ENCODE measurements around the gene RFNG. TPM values are rescaled to one million over a fixed set of nuclear protein-coding genes. Genes with fewer than 3 reads are reported as not detected.

RFNG gene
- total and polyA plus RNA-seq, 2 of the 13 experiments (the other 11 are each of a cell fraction or from before 2014, with no cell fraction given), result 61.4 to 64.0 TPM

GRCh38 chr17:82077617-82078358, 26.2 kb upstream of the RFNG start (continued):
- no peak for TF ChIP-seq KAT7 (CRISPR knock-in tag; IDR thresholded peaks at IDR 0.05; ENCODE audit: borderline replicate concordance)
- TF ChIP-seq ZNF460 (CRISPR knock-in tag; IDR thresholded peaks at IDR 0.05; ENCODE audit: borderline replicate concordance), result no peak
- no peak for TF ChIP-seq ETV5 (CRISPR knock-in tag; IDR thresholded peaks at IDR 0.05; ENCODE audit: borderline replicate concordance)
- no peak for TF ChIP-seq ZBTB14 (CRISPR knock-in tag; IDR thresholded peaks at IDR 0.05)
- TF ChIP-seq ZNF670 (CRISPR knock-in tag; IDR thresholded peaks at IDR 0.05; ENCODE audit: borderline replicate concordance), result no peak
- no peak for TF ChIP-seq FOXM1 (CRISPR knock-in tag; IDR thresholded peaks at IDR 0.05)
- 0 out of 2 replicates have a peak, but pooled peaks have one; percentile 13 for TF ChIP-seq PHF8 (CRISPR knock-in tag; IDR thresholded peaks at IDR 0.05)
- no peak for TF ChIP-seq SNAPC4 (CRISPR knock-in tag; IDR thresholded peaks at IDR 0.05)
- TF ChIP-seq GMEB1 (CRISPR knock-in tag; IDR thresholded peaks at IDR 0.05; ENCODE audit: borderline replicate concordance), result no peak
- no peak for TF ChIP-seq MATR3 (CRISPR knock-in tag; IDR thresholded peaks at IDR 0.05)
- TF ChIP-seq KDM2A (CRISPR knock-in tag; IDR thresholded peaks at IDR 0.05; ENCODE audit: borderline replicate concordance, low read depth), result no peak
- no peak for TF ChIP-seq TCF7L2 (IDR thresholded peaks at IDR 0.05; ENCODE audit: low read depth, low read length)
- no peak for TF ChIP-seq HHEX (CRISPR knock-in tag; IDR thresholded peaks at IDR 0.05)
- TF ChIP-seq SOX6 (IDR thresholded peaks at IDR 0.05), result no peak
- TF ChIP-seq SOX6 (CRISPR knock-in tag; IDR thresholded peaks at IDR 0.05), result no peak
- no peak for TF ChIP-seq PREB (CRISPR knock-in tag; IDR thresholded peaks at IDR 0.05)
- no peak for TF ChIP-seq GTF3A (CRISPR knock-in tag; conservative IDR thresholded peaks at IDR 0.05)
- no peak for TF ChIP-seq IRF9 (CRISPR knock-in tag; IDR thresholded peaks at IDR 0.05; ENCODE audit: borderline replicate concordance)
- TF ChIP-seq JARID2 (CRISPR knock-in tag; IDR thresholded peaks at IDR 0.05; ENCODE audit: insufficient replicate concordance), result no peak
- no peak for TF ChIP-seq ZNF567 (CRISPR knock-in tag; IDR thresholded peaks at IDR 0.05; ENCODE audit: borderline replicate concordance)
